ENCODE data around the gene LARGE2. TPM values are rescaled to one million over a fixed set of nuclear protein-coding genes. Genes with fewer than 3 reads are reported as not detected.

Gene LARGE2
- 1.6 to 3.1 TPM (median 2.6 TPM) in 5 replicates for total RNA-seq (2022; extraction: Qiagen RNA extraction)

DNA sequence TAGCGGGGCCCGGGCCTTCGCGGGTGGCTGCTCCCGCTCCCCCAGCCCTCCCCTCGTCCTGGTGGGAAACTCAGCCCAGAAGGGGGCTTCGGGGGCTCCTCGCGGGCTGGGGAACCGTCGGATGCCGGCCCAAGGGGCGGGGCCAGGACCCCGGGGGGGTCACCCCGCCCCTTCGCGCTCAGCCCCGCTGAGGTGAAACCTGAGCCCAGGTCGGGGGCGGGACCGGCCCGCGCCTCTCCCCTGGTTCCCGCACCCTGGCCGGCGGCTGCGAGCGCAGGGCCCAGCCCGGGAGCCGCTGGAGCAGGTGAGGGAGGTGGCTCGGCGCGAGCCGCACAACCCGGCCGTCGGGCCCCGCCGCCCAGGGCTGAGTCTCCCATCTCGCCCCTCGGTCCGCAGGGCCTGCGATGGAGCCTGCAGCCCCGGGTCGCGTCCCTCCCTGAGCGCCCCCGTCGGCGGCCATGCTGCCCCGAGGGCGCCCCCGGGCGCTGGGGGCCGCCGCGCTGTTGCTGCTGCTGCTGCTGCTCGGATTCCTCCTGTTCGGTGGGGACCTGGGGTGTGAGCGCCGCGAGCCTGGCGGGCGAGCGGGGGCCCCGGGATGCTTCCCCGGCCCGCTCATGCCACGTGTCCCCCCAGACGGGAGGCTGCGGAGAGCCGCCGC, at the start of gene LARGE2:
LARGE2 (plus strand) TSS at position 232 of the 658 bp plus-strand sequence; CDS start at position 459, 227 bp downstream.

DNA sequence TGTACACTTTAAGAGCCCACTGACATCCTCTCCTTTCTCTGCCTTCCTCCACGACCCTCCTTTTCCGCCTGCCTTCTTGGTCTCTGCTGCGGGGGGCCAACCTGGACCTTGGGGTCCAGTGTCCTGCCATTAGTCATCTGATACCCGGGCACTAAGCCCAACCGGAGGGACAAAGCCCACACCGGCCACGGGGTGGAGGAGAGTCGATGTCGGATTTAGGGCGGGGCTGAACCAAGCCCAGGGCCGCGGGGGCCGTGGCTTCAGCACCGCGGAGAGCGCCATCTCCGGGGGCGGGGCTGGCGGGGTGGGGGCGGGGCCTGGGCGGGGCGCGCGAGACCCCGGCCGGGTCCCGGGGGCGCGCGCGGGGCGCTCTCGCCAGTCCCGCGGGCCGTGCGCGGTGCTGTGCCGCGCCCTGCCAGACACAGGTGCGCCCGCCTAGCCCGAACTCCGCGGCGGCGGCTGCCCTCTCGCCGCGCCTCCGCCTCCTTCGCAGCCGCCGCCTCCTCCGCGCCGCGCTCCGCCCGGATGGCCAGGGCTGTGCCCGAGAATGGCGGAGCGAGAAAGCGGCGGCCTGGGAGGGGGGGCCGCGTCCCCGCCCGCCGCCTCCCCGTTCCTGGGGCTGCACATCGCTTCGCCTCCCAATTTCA, 37.1 kb upstream of the LARGE2 start, which contains the start of gene MAPK8IP1:
MAPK8IP1 (plus strand) TSS at position 378 of the 647 bp plus-strand sequence; CDS start at position 548, 170 bp downstream.

DNA sequence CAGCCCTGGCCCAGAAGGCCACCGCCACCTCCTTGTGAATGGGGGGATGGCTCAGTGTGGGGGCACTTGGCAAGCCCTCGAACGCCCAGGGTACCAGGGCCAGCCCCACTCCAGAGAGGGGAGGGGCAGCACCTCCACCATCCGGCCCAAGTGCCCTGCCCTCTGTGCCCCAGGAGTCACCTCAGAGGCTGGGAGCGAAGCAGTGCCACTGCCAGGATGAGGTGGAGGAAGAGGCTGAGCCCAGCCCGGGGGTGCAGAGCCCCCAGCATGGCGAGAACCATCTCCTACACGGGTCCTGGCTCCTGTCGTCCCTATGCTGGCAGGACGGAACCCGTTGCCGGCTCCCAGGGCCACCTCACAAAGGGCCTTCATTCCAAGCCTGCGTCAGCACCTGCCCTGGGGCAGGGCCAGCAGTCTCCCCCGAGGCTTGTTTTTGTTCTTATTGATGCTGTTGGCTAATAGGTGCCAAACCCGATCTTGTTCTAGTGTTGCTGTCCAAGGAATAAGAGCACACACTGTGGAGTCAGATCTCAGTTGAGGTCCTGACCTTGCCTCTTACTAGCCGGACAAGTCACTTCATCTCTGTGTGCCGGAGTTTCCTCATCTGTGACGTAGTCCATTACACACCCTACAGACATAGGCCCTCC, 15.4 kb upstream of the LARGE2 start, which contains the start of gene FREY1:
FREY1 (minus strand) TSS at position 307 of the 647 bp plus-strand sequence; CDS start at position 281, 26 bp downstream.

DNA sequence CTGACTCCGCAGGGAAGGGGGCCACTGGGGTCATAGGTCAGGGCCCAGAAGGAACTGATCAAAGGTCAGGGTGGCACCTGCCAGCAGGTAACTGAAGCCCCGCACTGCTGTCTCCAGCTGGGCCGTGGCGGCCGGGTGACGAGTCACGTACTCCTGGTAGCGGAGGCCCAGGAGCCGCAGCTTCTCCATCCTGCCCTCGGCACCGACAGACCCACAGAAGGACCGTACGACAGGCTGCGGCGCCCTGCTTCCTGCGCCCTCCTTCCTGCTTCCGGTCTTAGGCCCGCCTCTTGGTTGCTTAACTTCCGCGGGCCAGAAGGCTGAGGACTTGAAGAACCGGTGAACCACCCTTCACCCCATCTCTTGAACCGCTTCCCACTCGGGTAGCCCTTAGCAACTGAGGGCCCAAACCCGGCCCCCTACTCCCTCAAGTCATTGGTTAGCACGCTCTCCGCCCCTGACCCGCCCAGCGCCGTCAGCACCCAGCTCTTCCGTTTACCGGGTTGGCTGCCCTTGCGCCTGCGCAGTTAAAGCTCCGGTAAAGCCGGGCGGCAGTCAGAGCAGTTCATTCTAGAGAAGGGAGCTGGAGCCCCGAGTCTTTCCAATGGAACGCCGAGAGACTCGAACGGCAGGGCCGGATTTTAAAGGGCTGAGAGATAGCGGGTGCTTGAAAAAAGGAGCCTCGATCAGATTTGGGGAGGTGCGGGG, 4.7 kb upstream of the LARGE2 start, which contains the start of gene PEX16:
PEX16 (minus strand) TSS at position 255 of the 708 bp plus-strand sequence; CDS start at position 189, 66 bp downstream.

Other genes with a start within 250 kb of the LARGE2 start
- 28.9 to 34.6 TPM (median 30.7 TPM) in 5 replicates for gene SLC35C1, start 117.5 kb upstream of the LARGE2 start, total RNA-seq (2022; extraction: Qiagen RNA extraction)
- 4.7 to 5.5 TPM (median 4.9 TPM) in 5 replicates for gene CRY2, start 75.2 kb upstream of the LARGE2 start, total RNA-seq (2022; extraction: Qiagen RNA extraction)
- 5.4 to 6.9 TPM (median 6.1 TPM) in 5 replicates for gene MAPK8IP1, start 37.0 kb upstream of the LARGE2 start, total RNA-seq (2022; extraction: Qiagen RNA extraction)
- gene FREY1, start 15.4 kb upstream of the LARGE2 start, total RNA-seq (2022; extraction: Qiagen RNA extraction) = 0.29 to 0.53 TPM (median 0.34 TPM) in 5 replicates
- 16.8 to 22.9 TPM (median 19.7 TPM) in 5 replicates for gene PEX16, start 4.8 kb upstream of the LARGE2 start, total RNA-seq (2022; extraction: Qiagen RNA extraction)
- 8.2 to 11.5 TPM (median 10.0 TPM) in 5 replicates for gene PHF21A, start 198.8 kb downstream of the LARGE2 start, total RNA-seq (2022; extraction: Qiagen RNA extraction)

Data from A549 treated with AZD2906 at 1 μM for 4 hours (cell line).